Breast epithelium (tissue), 3 donors: Measurements from ENCODE around the gene SKA2.

Experiments
- POLR2A ChIP-seq: fragments of 450-650 bp; IDR thresholded peaks from one replicate; pipeline ENCODE4 v1.6.1; 2016; ENCODE audit warnings: antibody characterized with exemption, mild to moderate bottlenecking, moderate library complexity
- POLR2AphosphoS5 ChIP-seq, 3 donors: sonication (generic); formaldehyde crosslinking; IDR thresholded peaks; one replicate each; pipeline ENCODE4 v1.6.1; 2017; ENCODE audit warnings: antibody characterized with exemption in 3 of 3
- TF ChIP-seq, protein P1 (sequence below), 3 donors: fragments of 450-650 bp; IDR thresholded peaks; one replicate each; pipeline ENCODE4 v1.5.1; 2016 to 2017; ENCODE audit warnings: antibody characterized with exemption in 3 of 3, mild to moderate bottlenecking in 3 of 3, moderate library complexity in 3 of 3

DNA sequence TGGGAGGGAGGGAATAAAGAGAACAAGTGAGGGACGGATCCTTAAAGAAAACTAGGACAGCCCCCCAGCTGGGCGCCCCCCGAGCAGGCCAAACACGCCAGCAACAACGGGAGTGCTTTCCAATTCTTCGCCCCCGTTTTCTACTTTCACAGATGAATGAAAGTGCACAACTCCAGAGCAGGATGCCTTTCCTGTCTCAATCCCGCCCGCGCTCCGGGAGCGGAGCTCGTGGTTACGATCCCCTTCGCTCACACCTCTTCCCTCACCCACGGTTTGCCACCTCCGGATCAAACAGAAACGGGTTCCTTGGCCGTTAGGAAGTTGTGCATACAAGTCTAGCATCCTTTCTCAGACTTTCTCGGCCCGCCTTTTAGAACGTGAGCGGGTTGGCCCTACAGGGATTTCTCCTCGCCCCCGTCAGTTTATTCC, 680 bp downstream of the SKA2 start:
- TF ChIP-seq, protein P1, sequence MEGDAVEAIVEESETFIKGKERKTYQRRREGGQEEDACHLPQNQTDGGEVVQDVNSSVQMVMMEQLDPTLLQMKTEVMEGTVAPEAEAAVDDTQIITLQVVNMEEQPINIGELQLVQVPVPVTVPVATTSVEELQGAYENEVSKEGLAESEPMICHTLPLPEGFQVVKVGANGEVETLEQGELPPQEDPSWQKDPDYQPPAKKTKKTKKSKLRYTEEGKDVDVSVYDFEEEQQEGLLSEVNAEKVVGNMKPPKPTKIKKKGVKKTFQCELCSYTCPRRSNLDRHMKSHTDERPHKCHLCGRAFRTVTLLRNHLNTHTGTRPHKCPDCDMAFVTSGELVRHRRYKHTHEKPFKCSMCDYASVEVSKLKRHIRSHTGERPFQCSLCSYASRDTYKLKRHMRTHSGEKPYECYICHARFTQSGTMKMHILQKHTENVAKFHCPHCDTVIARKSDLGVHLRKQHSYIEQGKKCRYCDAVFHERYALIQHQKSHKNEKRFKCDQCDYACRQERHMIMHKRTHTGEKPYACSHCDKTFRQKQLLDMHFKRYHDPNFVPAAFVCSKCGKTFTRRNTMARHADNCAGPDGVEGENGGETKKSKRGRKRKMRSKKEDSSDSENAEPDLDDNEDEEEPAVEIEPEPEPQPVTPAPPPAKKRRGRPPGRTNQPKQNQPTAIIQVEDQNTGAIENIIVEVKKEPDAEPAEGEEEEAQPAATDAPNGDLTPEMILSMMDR (IDR thresholded peaks at IDR 0.05), result no peak
- TF ChIP-seq POLR2AphosphoS5 (IDR thresholded peaks at IDR 0.05) (no peak), POLR2A (no peak)
